EL (cell line): ENCODE results near the gene GSS.

Source experiments
- DNase-seq: peaks from one replicate; pipeline ENCODE4 v3.0.0-alpha.2; 2016

GSS gene

GRCh38 chr20:34955231-34956040 lies at the start of gene GSS, which contains the start of gene MYH7B:
TSS of gene GSS (minus strand) at chr20:34955806. CDS start at chr20:34951852, 3,954 bp downstream.
TSS of gene MYH7B (plus strand) at chr20:34955868. CDS start at chr20:34978006, 22,138 bp downstream.
- DNase-seq: peak; percentile 97

GRCh38 chr20:35004749-35005462 lies 49.3 kb upstream of the GSS start:
- DNase-seq: no peak

- no peak for DNase-seq
Measured at GRCh38 chr20:35004051-35004725, 48.6 kb upstream of the GSS start.

- DNase-seq: no peak
Measured at GRCh38 chr20:35003211-35004031, 47.8 kb upstream of the GSS start.

- DNase-seq: no peak
Measured at GRCh38 chr20:35002426-35003210, 47.0 kb upstream of the GSS start.

- DNase-seq: no peak
Measured at GRCh38 chr20:35001596-35002362, 46.2 kb upstream of the GSS start.

- DNase-seq: no peak
Measured at GRCh38 chr20:35000922-35001595, 45.5 kb upstream of the GSS start.

- DNase-seq: no peak
Measured at GRCh38 chr20:35000311-35000921, 44.8 kb upstream of the GSS start.

- no peak for DNase-seq
Measured at GRCh38 chr20:34999782-35000181, 44.2 kb upstream of the GSS start.

- DNase-seq: no peak
Measured at GRCh38 chr20:34999021-34999451, 43.4 kb upstream of the GSS start.

- no peak for DNase-seq
Measured at GRCh38 chr20:34998331-34998950, 42.8 kb upstream of the GSS start.

GRCh38 chr20:34997774-34998173 lies 42.2 kb upstream of the GSS start:
- DNase-seq: no peak

- DNase-seq: no peak
Measured at GRCh38 chr20:34997131-34997561, 41.5 kb upstream of the GSS start.

- no peak for DNase-seq
Measured at GRCh38 chr20:34996243-34997028, 40.8 kb upstream of the GSS start.

GRCh38 chr20:34995696-34996095 lies 40.1 kb upstream of the GSS start:
- DNase-seq: no peak

GRCh38 chr20:34995192-34995591 lies 39.6 kb upstream of the GSS start:
- no peak for DNase-seq

GRCh38 chr20:34994509-34995131 lies 39.0 kb upstream of the GSS start:
- DNase-seq: no peak

- no peak for DNase-seq
Measured at GRCh38 chr20:34993941-34994508, 38.4 kb upstream of the GSS start.
